Ishikawa (cell line): ENCODE data around the gene DDR2.

Experiments
- CEBPB ChIP-seq: IDR thresholded peaks from 2 replicates; pipeline ENCODE4 v1.6.1; 2012
- EP300 ChIP-seq: IDR thresholded peaks from 2 replicates; pipeline ENCODE4 v1.6.1; 2012; ENCODE audit warnings: borderline replicate concordance
- MAX ChIP-seq: IDR thresholded peaks from 2 replicates; pipeline ENCODE4 v1.6.1; 2012
- NFIC ChIP-seq: IDR thresholded peaks from 2 replicates; pipeline ENCODE4 v1.6.1; 2012
- REST ChIP-seq: IDR thresholded peaks from 2 replicates; pipeline ENCODE4 v1.6.1; 2012; ENCODE audit warnings: low read depth, mild to moderate bottlenecking
- TAF1 ChIP-seq: IDR thresholded peaks from 2 replicates; pipeline ENCODE4 v1.6.1; 2012; ENCODE audit warnings: low read depth, mild to moderate bottlenecking

GRCh38 chr1:162590686-162591085 lies 41.6 kb upstream of the DDR2 start:
- TF ChIP-seq NFIC (no peak), REST (no peak), EP300 (no peak), MAX (no peak), CEBPB (no peak), TAF1 (no peak)
